CD4-positive, alpha-beta memory T cell (primary cell): ENCODE measurements around the gene IKBKE. TPM values are rescaled to one million over a fixed set of nuclear protein-coding genes. Genes with fewer than 3 reads are reported as not detected.

Experiments
- CTCF ChIA-PET: fragments of 350-600 bp; sonication (Branson Sonifier 250); formaldehyde crosslinking; loops from one replicate; lab custom pipeline; 2021; ENCODE audit warnings: inconsistent platforms; ENCODE audit not compliant: partially characterized antibody; lab: Charles Lee
- POLR2A ChIA-PET: fragments of 350-600 bp; sonication (Branson Sonifier 250); formaldehyde crosslinking; loops from one replicate; lab custom pipeline; 2021; ENCODE audit not compliant: partially characterized antibody; lab: Charles Lee
- DNase-seq, 5 donors: peaks; one replicate each; pipeline versions ENCODE4 v3.0.0 to v3.0.0-alpha.2; 2020 to 2022; ENCODE audit warnings: mixed read lengths in 1 of 5
- H3K27ac ChIP-seq: one replicate; pipeline ENCODE4 v1.7.0; 2013; ENCODE audit warnings: low read depth, low read length
- H3K27me3 ChIP-seq: 2 replicates; pipeline ENCODE4 v1.7.0; 2013; ENCODE audit warnings: mild to moderate bottlenecking, low read length, moderate library complexity; ENCODE audit not compliant: insufficient read depth
- H3K36me3 ChIP-seq: 2 replicates; pipeline ENCODE4 v1.7.0; 2013; ENCODE audit warnings: mild to moderate bottlenecking, low read length, moderate library complexity; ENCODE audit not compliant: insufficient read depth
- H3K4me1 ChIP-seq: 2 replicates; pipeline ENCODE4 v1.7.0; 2013; ENCODE audit warnings: mild to moderate bottlenecking, low read length, moderate library complexity; ENCODE audit not compliant: insufficient read depth
- H3K4me3 ChIP-seq, 2 donors: one replicate each; pipeline ENCODE4 v1.7.0; 2013; ENCODE audit warnings: low read length in 2 of 2, mild to moderate bottlenecking in 1 of 2
- H3K9me3 ChIP-seq, 2 donors: one replicate each; pipeline ENCODE4 v1.7.0; 2013; ENCODE audit warnings: low read length in 2 of 2, control low read depth in 1 of 2; ENCODE audit not compliant: control insufficient read depth in 1 of 2
- H3K27ac Mint-ChIP-seq, 7 donors: one replicate each; pipeline ENCODE4 v1.8.0; 2020 to 2021; ENCODE audit warnings: mixed read lengths in 7 of 7, mild to moderate bottlenecking in 6 of 7, inconsistent platforms in 3 of 7, moderate library complexity in 3 of 7
- H3K27me3 Mint-ChIP-seq, 2 donors: one replicate each; pipeline ENCODE4 v1.8.0; 2020 to 2021; ENCODE audit warnings: mixed read lengths in 2 of 2
- H3K36me3 Mint-ChIP-seq, 2 donors: one replicate each; pipeline ENCODE4 v1.8.0; 2020 to 2021; ENCODE audit warnings: mixed read lengths in 2 of 2, inconsistent platforms in 1 of 2, mild to moderate bottlenecking in 1 of 2
- H3K4me1 Mint-ChIP-seq, 4 donors: one replicate each; pipeline ENCODE4 v1.8.0; 2020 to 2021; ENCODE audit warnings: mixed read lengths in 4 of 4, mild to moderate bottlenecking in 1 of 4
- H3K4me3 Mint-ChIP-seq, 8 donors: one replicate each; pipeline ENCODE4 v1.8.0; 2020 to 2021; ENCODE audit warnings: mixed read lengths in 8 of 8, mild to moderate bottlenecking in 7 of 8, moderate library complexity in 6 of 8, inconsistent platforms in 3 of 8
- H3K9me3 Mint-ChIP-seq, 8 donors: one replicate each; pipeline ENCODE4 v1.8.0; 2020 to 2021; ENCODE audit warnings: mixed read lengths in 8 of 8, mild to moderate bottlenecking in 5 of 8, inconsistent platforms in 3 of 8, moderate library complexity in 1 of 8
- intact Hi-C: fragments of 100-400 bp; cut with micrococcal nuclease; formaldehyde crosslinking; loops from one replicate; pipeline ENCODE4 v1.15.1; 2023
- polyA plus RNA-seq, 2 donors: library from polyadenylated mRNA; unstranded; fragments of 300-500 nt; fragmentation: Illumina TruSeq; gene quantifications; one replicate each; pipeline ENCODE4 v1.2.3, GENCODE V29; 2021
- total RNA-seq, 2 experiments: library from RNA; stranded (reverse); gene quantifications; one replicate each; pipeline ENCODE4 v1.2.3, GENCODE V29; 2021

Gene IKBKE
- total and polyA plus RNA-seq, 4 experiments from 2014 or later, result 46.8 to 92.3 (median 69.0) TPM

DNA sequence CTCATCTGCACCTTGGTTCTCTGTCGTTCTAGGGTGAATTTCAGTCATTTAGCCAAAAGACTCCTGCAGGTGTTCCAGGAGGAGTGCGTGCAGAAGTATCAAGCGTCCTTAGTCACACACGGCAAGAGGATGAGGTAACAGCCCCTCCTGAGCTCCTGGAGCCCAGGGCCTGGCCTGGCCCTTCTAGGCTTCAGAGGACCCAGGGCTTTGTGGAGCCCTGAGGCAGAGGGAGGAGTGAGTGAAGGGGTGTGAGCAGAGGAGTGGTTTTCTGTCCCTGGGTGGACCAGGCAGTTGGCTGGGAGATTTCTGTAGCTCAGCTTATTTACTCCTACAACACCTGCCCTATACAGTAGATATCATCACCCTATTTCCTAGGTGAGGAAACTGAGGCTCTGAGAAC is 21.3 kb downstream of the IKBKE start:
- Mint-ChIP-seq H3K27me3 (no peaks in the 10 kb centered on the region), H3K4me3 (no peak overlapping the region), H3K4me1 (peaks cover 0 to 14% (median 4%) of the 10 kb centered on the region in 4 donors), H3K27ac (peak overlapping the region in 3 of 7 donors; percentile 22 to 76 (median 64)), H3K36me3 (peaks cover 48 to 86% of the 10 kb centered on the region in 2 donors), H3K9me3 (no peaks in the 10 kb centered on the region)
- intact Hi-C loops, result no loop called here
- Histone ChIP-seq H3K4me3 (no peak overlapping the region), H3K36me3 (peaks cover 75% of the 10 kb centered on the region), H3K27ac (no peak overlapping the region), H3K27me3 (no peaks in the 10 kb centered on the region), H3K9me3 (no peaks in the 10 kb centered on the region), H3K4me1 (peaks cover 5% of the 10 kb centered on the region)
- no peak for DNase-seq
- ChIA-PET POLR2A (no interaction called here), CTCF (interaction anchor here (0.7 to 4.5 kb wide), 8 partner anchors 12 to 172 kb away, joined by 3 to 34 read pairs (median 8); partner anchors contain the start of genes DYRK3, EIF2D and IKBKE)

DNA sequence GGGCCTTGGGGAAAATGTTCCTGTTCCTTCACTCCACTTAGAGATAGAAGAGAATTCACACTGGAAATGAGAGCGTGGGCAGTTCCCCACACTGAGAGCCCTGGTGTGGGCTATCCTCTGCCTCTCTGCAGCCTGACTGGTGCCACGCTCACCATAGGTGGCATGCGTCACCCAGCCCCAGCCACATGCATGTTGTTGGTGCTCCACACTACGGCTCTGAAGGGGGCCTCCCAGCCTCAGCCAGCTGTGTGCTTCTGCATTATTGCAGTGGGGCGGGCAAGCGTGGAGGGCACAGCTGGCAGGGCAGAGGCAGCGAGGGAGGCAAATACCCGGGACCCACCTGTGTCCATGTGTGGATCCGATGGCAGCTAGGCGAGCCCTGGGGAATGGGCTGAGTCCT is 22.3 kb downstream of the IKBKE start:
- POLR2A ChIA-PET, result no interaction called here
- H3K36me3 Mint-ChIP-seq, result peaks cover 49 to 87% of the 10 kb centered on the region in 2 donors

DNA sequence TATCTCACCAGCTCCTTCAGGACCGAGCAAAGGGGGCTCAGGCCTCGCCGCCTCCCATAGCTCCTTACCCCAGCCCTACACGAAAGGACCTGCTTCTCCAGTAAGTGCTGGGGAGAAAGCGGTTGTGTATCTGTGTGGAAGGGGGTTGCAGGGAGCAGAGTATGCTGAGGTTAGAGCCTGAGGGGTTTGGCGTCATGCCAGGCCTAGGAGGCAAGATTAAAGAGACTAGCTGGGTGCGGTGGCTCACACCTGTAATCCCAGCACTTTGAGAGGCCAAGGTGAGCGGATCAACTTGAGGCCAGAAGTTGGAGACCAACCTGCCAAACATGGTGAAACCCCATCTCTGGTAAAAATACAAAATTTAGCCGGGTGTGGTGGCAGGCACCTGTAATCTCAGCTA is 23.0 kb downstream of the IKBKE start:
- Histone ChIP-seq H3K4me3 (no peak overlapping the region), H3K4me1 (peaks cover 5% of the 10 kb centered on the region), H3K27me3 (no peaks in the 10 kb centered on the region), H3K9me3 (no peaks in the 10 kb centered on the region), H3K27ac (no peak overlapping the region), H3K36me3 (peaks cover 71% of the 10 kb centered on the region)
- ChIA-PET POLR2A (interaction anchor here (1.0 kb wide), 1 partner anchor 199 kb away, joined by 3 read pairs; no protein-coding TSS in a partner anchor), CTCF (interaction anchor here (1.2 to 4.5 kb wide), 6 partner anchors 11 to 170 kb away, joined by 3 to 21 read pairs (median 5); partner anchors contain the start of gene IKBKE)
- H3K27me3 Mint-ChIP-seq, result no peaks in the 10 kb centered on the region
- H3K27ac Mint-ChIP-seq, result no peak overlapping the region
- no peak for DNase-seq
- peaks cover 0 to 15% (median 4%) of the 10 kb centered on the region in 4 donors for H3K4me1 Mint-ChIP-seq
- no peak overlapping the region for H3K4me3 Mint-ChIP-seq
- no peaks in the 10 kb centered on the region for H3K9me3 Mint-ChIP-seq
- intact Hi-C loops, result no loop called here
- peaks cover 49 to 85% of the 10 kb centered on the region in 2 donors for H3K36me3 Mint-ChIP-seq

More for the DNA sequence above, 22.3 kb downstream of the IKBKE start:
- Mint-ChIP-seq H3K27ac (peak overlapping the region in 2 of 7 donors; percentile 47 to 58), H3K4me3 (no peak overlapping the region), H3K27me3 (no peaks in the 10 kb centered on the region), H3K4me1 (peaks cover 0 to 15% (median 4%) of the 10 kb centered on the region in 4 donors), H3K9me3 (no peaks in the 10 kb centered on the region)
- Histone ChIP-seq H3K9me3 (no peaks in the 10 kb centered on the region), H3K36me3 (peaks cover 73% of the 10 kb centered on the region), H3K4me1 (peaks cover 5% of the 10 kb centered on the region), H3K4me3 (no peak overlapping the region), H3K27ac (no peak overlapping the region), H3K27me3 (no peaks in the 10 kb centered on the region)
- no peak for DNase-seq
- CTCF ChIA-PET, result interaction anchor here (1.0 to 4.5 kb wide), 6 partner anchors 13 to 171 kb away, joined by 3 to 21 read pairs (median 5); partner anchors contain the start of gene IKBKE
- intact Hi-C loops, result no loop called here

DNA sequence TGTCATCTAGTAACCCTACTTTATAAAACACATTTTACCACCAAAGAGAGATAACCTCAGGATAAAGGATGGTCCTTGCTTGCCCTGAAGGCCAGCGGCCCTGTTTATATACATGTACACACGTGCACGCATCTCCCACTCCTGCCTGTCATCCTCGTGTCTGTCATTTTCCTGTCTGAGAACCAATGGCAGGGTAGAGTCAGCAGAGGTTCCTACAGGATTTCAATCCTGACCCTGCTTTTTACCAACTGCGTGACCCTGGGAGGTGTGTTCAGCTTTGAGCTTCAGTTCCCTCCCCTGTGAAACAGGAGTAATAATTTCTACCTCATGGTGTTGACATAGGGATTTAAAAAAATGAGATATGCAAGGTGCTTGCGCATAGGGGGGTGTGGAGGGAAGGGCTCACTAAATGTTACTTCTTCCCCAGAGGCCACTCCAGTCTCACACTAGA is 24.8 kb downstream of the IKBKE start:
- peaks cover 42 to 85% of the 10 kb centered on the region in 2 donors for H3K36me3 Mint-ChIP-seq
- H3K27me3 Mint-ChIP-seq, result no peaks in the 10 kb centered on the region
- intact Hi-C loops, result no loop called here

DNA sequence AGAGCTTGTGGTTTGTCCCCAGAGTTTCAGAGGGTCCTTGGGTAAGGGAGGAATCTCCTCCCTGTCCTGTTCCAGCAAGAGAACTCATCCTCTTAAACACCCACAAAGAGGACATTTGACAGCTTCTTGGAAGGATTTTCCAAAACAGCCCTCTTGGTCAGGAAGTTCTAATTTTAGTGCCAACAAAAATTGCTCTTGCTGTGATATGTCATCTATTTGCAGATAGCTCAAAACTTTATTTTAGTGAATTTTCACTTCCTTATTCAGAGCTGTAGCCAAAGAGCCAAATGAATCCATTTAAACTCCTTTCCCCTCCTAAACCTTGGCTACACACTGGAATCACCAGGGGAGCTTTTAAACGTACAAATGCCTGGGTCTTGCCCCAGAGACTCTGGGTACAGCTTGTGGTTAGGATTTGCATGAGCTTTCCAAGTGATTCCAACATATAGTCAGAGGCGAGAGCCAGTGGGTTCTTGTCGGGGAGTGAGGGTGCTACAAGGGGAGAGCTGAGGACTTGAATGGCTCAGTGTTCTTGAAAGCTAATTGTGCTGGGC is 25.3 kb downstream of the IKBKE start:
- DNase-seq, result no peak
- peaks cover 39 to 80% of the 10 kb centered on the region in 2 donors for H3K36me3 Mint-ChIP-seq
- no peaks in the 10 kb centered on the region for H3K9me3 ChIP-seq

More for the DNA sequence above, 24.8 kb downstream of the IKBKE start:
- H3K4me3 ChIP-seq, result no peak overlapping the region
- ChIA-PET CTCF (interaction anchor here (1.1 to 2.9 kb wide), 6 partner anchors 11 to 164 kb away, joined by 4 to 11 read pairs (median 4); partner anchors contain the start of gene IKBKE), POLR2A (interaction anchor here (4.9 kb wide), 1 partner anchor 11 kb away, joined by 30 read pairs; the partner anchor contains the start of gene RASSF5)
- H3K27ac ChIP-seq, result no peak overlapping the region
- H3K36me3 ChIP-seq, result peaks cover 71% of the 10 kb centered on the region
- H3K4me1 Mint-ChIP-seq, result peaks cover 0 to 15% (median 4%) of the 10 kb centered on the region in 4 donors
- H3K4me1 ChIP-seq, result peaks cover 5% of the 10 kb centered on the region
- no peaks in the 10 kb centered on the region for H3K27me3 ChIP-seq
- no peaks in the 10 kb centered on the region for H3K9me3 Mint-ChIP-seq
- H3K9me3 ChIP-seq, result no peaks in the 10 kb centered on the region
- H3K4me3 Mint-ChIP-seq, result no peak overlapping the region
- H3K27ac Mint-ChIP-seq, result peak overlapping the region in 2 of 7 donors; percentile 3 to 35
- no peak for DNase-seq

DNA sequence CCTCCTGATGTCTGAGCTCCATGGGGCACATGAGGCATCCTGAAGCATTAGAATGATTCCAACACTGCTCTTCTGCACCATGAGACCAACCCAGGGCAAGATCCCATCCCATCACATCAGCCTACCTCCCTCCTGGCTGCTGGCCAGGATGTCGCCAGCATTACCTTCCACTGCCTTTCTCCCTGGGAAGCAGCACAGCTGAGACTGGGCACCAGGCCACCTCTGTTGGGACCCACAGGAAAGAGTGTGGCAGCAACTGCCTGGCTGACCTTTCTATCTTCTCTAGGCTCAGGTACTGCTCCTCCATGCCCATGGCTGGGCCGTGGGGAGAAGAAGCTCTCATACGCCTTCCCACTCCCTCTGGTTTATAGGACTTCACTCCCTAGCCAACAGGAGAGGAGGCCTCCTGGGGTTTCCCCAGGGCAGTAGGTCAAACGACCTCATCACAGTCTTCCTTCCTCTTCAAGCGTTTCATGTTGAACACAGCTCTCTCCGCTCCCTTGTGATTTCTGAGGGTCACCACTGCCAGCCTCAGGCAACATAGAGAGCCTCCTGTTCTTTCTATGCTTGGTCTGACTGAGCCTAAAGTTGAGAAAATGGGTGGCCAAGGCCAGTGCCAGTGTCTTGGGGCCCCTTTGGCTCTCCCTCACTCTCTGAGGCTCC is 26.0 kb downstream of the IKBKE start:
- H3K4me3 Mint-ChIP-seq, result no peak overlapping the region
- H3K27ac Mint-ChIP-seq, result peak overlapping the region; percentile 31 to 91 (median 68)
- H3K4me1 Mint-ChIP-seq, result peaks cover 0 to 15% (median 4%) of the 10 kb centered on the region in 4 donors
- no peak overlapping the region for H3K27ac ChIP-seq
- CTCF ChIA-PET, result interaction anchor here (0.7 to 2.9 kb wide), 8 partner anchors 10 to 168 kb away, joined by 3 to 11 read pairs (median 4); partner anchors contain the start of gene IKBKE
- H3K9me3 ChIP-seq, result no peaks in the 10 kb centered on the region
- H3K27me3 Mint-ChIP-seq, result no peaks in the 10 kb centered on the region
- H3K36me3 ChIP-seq, result peaks cover 66% of the 10 kb centered on the region
- H3K4me1 ChIP-seq, result peaks cover 5% of the 10 kb centered on the region
- peaks cover 32 to 73% of the 10 kb centered on the region in 2 donors for H3K36me3 Mint-ChIP-seq
- no peaks in the 10 kb centered on the region for H3K9me3 Mint-ChIP-seq
- intact Hi-C loops, result no loop called here
- H3K4me3 ChIP-seq, result no peak overlapping the region
- H3K27me3 ChIP-seq, result no peaks in the 10 kb centered on the region
- no peak for DNase-seq
- POLR2A ChIA-PET, result interaction anchor here (1.1 to 4.9 kb wide), 2 partner anchors 10 to 79 kb away, joined by 3 to 30 read pairs; partner anchors contain the start of gene RASSF5

More for the DNA sequence above, 25.3 kb downstream of the IKBKE start:
- Histone ChIP-seq H3K4me1 (peaks cover 5% of the 10 kb centered on the region), H3K27me3 (no peaks in the 10 kb centered on the region), H3K27ac (no peak overlapping the region), H3K36me3 (peaks cover 71% of the 10 kb centered on the region), H3K4me3 (no peak overlapping the region)
- Mint-ChIP-seq H3K9me3 (no peaks in the 10 kb centered on the region), H3K4me3 (no peak overlapping the region), H3K27me3 (no peaks in the 10 kb centered on the region), H3K27ac (peak overlapping the region in 3 of 7 donors; percentile 3 to 70 (median 43)), H3K4me1 (peaks cover 0 to 15% (median 4%) of the 10 kb centered on the region in 4 donors)
- intact Hi-C loops, result no loop called here
- POLR2A ChIA-PET, result interaction anchor here (1.1 to 4.9 kb wide), 2 partner anchors 11 to 80 kb away, joined by 3 to 30 read pairs; partner anchors contain the start of gene RASSF5
- CTCF ChIA-PET, result interaction anchor here (0.7 to 2.9 kb wide), 7 partner anchors 10 to 169 kb away, joined by 3 to 11 read pairs (median 4); partner anchors contain the start of gene IKBKE
